Measurements from ENCODE around the gene NPRL2. TPM values are rescaled to one million over a fixed set of nuclear protein-coding genes. Genes with fewer than 3 reads are reported as not detected.

NPRL2 gene
- total and polyA plus RNA-seq, 2 of the 8 experiments (the other 6 are each of a cell fraction or from before 2014, with no cell fraction given), result 28.4 to 51.4 TPM

GRCh38 chr3:50304601-50305000 is 46.0 kb downstream of the NPRL2 start:
- no peak overlapping the region for H3K4me2 ChIP-seq (ENCODE audit: insufficient read depth in 1 of 2, low read depth in 2 of 2, low read length in 2 of 2)
- no peak overlapping the region for H4K5ac ChIP-seq (ENCODE audit: insufficient read length, low read depth, low read length)
- no peaks in the 10 kb centered on the region for H3K36me3 ChIP-seq (ENCODE audit: control insufficient read depth in 2 of 4, insufficient read depth in 4 of 4, low read length in 3 of 4)
- H3K79me2 ChIP-seq (ENCODE audit: control insufficient read depth in 1 of 2, insufficient read depth in 2 of 2, low read length in 2 of 2), result no peaks in the 10 kb centered on the region
- H3K4ac ChIP-seq (replicated peaks; ENCODE audit: insufficient read length, low read depth, low read length), result no peak overlapping the region
- H2AFZ ChIP-seq (ENCODE audit: low read length), result no peak overlapping the region
- H3K9ac ChIP-seq (replicated peaks in 1 of 4; ENCODE audit: extremely low read depth in 1 of 4, low read depth in 3 of 4, low read length in 3 of 4), result no peak overlapping the region
- H3K79me1 ChIP-seq (ENCODE audit: low read depth, low read length), result no peaks in the 10 kb centered on the region
- H4K91ac ChIP-seq (replicated peaks; ENCODE audit: insufficient read length, low read length), result no peak overlapping the region
- H4K8ac ChIP-seq (ENCODE audit: extremely low read depth, insufficient read depth, low read length), result no peak overlapping the region
- POLR2A ChIA-PET (ENCODE audit: partially characterized antibody), result interaction anchor here (1.0 to 11.3 kb wide), 3 partner anchors 14 to 24 kb away, joined by 4 to 149 read pairs (median 15); partner anchors contain the start of genes HYAL2 and TUSC2
- FAIRE-seq (no peak), DNase-seq (ENCODE audit: low read depth in 1 of 2, low spot score in 2 of 2) (no peak)
- CTCF ChIA-PET (ENCODE audit: partially characterized antibody), result interaction anchor here (0.7 to 3.1 kb wide), 3 partner anchors 19 to 58 kb away, joined by 3 to 18 read pairs (median 3); partner anchors contain the start of genes HYAL2 and RASSF1
- H2BK120ac ChIP-seq (replicated peaks; ENCODE audit: low read depth, low read length), result no peak overlapping the region
- 0 out of 2 replicates have a peak overlapping the region, but pooled peaks have one; percentile 24 for H2AK5ac ChIP-seq (ENCODE audit: low read depth, low read length)
- no peak overlapping the region for H3K4me3 ChIP-seq (ENCODE audit: extremely low read depth in 1 of 4, insufficient read depth in 2 of 4, low read depth in 3 of 4, low read length in 4 of 4)
- H2BK5ac ChIP-seq (ENCODE audit: low read depth, low read length), result no peak overlapping the region
- no peak overlapping the region for H3K56ac ChIP-seq (replicated peaks; ENCODE audit: insufficient read length, low read depth, low read length)
- no peak overlapping the region for H2BK20ac ChIP-seq (ENCODE audit: low read length)
- TF ChIP-seq SRF (IDR thresholded peaks at IDR 0.05; ENCODE audit: low read depth, low read length), result no peak
- no peak for TF ChIP-seq SAP30 (IDR thresholded peaks at IDR 0.05; ENCODE audit: insufficient read depth, insufficient replicate concordance, low read length)
- no peak for TF ChIP-seq CBX5 (IDR thresholded peaks at IDR 0.05; ENCODE audit: low read depth, low read length)
- no peak for TF ChIP-seq EGR1 (IDR thresholded peaks at IDR 0.05; ENCODE audit: borderline replicate concordance, low read depth, low read length)
- TF ChIP-seq BCL11A (IDR thresholded peaks at IDR 0.05; ENCODE audit: low read depth in 2 of 2, low read length in 2 of 2), result no peak
- no peak for TF ChIP-seq MAFK (IDR thresholded peaks at IDR 0.05; ENCODE audit: low read depth, low read length)
- no peak for TF ChIP-seq NRF1 (IDR thresholded peaks at IDR 0.05; ENCODE audit: low read depth, low read length)
- peaks cover 0 to 20% (median 11%) of the 10 kb centered on the region in 4 experiments; a peak in 6 of 7 replicates for H3K4me1 ChIP-seq (replicated peaks in 1 of 4; ENCODE audit: control insufficient read depth in 3 of 4, insufficient read depth in 4 of 4, low read length in 3 of 4)
- peaks cover 9 to 20% of the 10 kb centered on the region in 2 experiments; a peak in 3 of 4 replicates for H3K9me3 ChIP-seq (ENCODE audit: insufficient read depth in 2 of 2, low read depth in 1 of 2, low read length in 1 of 2)
- no peak overlapping the region for H3K14ac ChIP-seq (ENCODE audit: insufficient read length)
- no peaks in the 10 kb centered on the region; the same call in 1 of the 2 replicates for H3K23me2 ChIP-seq (ENCODE audit: low read depth, low read length)
- H3K27ac ChIP-seq (ENCODE audit: low read depth, low read length), result no peak overlapping the region
- no peak overlapping the region for H2BK15ac ChIP-seq (ENCODE audit: low read length)
- no peak overlapping the region for H3K18ac ChIP-seq (ENCODE audit: extremely low read depth, low read length)
- no peaks in the 10 kb centered on the region for H3K27me3 ChIP-seq (replicated peaks in 1 of 4; ENCODE audit: control insufficient read depth in 3 of 4, extremely low read depth in 1 of 4, insufficient read depth in 3 of 4, low read length in 3 of 4)
- no peaks in the 10 kb centered on the region for H4K20me1 ChIP-seq (replicated peaks in 1 of 2; ENCODE audit: control insufficient read depth in 1 of 2, insufficient read depth in 2 of 2, low read length in 2 of 2)
- no peak overlapping the region for H2BK12ac ChIP-seq (ENCODE audit: low read depth, low read length)
- H3K23ac ChIP-seq (ENCODE audit: insufficient read length), result no peak overlapping the region

Measured in H1 (cell line).